IPS-15b (cell line): Measurements from ENCODE around the gene RGS16.

Experiments
- H3K27me3 ChIP-seq: one replicate; pipeline ENCODE4 v1.6.1; 2013; ENCODE audit warnings: low read length; ENCODE audit not compliant: control insufficient read depth, insufficient read depth
- H3K36me3 ChIP-seq: one replicate; pipeline ENCODE4 v1.6.1; 2013; ENCODE audit warnings: low read length; ENCODE audit not compliant: control insufficient read depth, insufficient read depth
- H3K4me1 ChIP-seq: one replicate; pipeline ENCODE4 v1.6.1; 2013; ENCODE audit warnings: mild to moderate bottlenecking, low read length; ENCODE audit not compliant: control insufficient read depth, insufficient read depth
- H3K4me3 ChIP-seq: one replicate; pipeline ENCODE4 v1.5.1; 2013; ENCODE audit warnings: low read depth, low read length
- H3K9ac ChIP-seq: one replicate; pipeline ENCODE4 v1.6.1; 2013; ENCODE audit warnings: low read depth, mild to moderate bottlenecking, low read length
- H3K9me3 ChIP-seq: one replicate; pipeline ENCODE4 v1.6.1; 2013; ENCODE audit warnings: mild to moderate bottlenecking, low read length; ENCODE audit not compliant: control insufficient read depth, insufficient read depth

Gene RGS16, protein sequence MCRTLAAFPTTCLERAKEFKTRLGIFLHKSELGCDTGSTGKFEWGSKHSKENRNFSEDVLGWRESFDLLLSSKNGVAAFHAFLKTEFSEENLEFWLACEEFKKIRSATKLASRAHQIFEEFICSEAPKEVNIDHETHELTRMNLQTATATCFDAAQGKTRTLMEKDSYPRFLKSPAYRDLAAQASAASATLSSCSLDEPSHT

GRCh38 chr1:182604175-182605164, at the start of gene RGS16:
Gene RGS16, minus strand, starts transcription at chr1:182604389. Its CDS starts 130 bp downstream, at chr1:182604259.
- H3K4me1 ChIP-seq, result peaks cover 11% of the 10 kb centered on the region
- peak within 1 kb of the TSS; percentile 69 for H3K4me3 ChIP-seq
- H3K9ac ChIP-seq, result peak within 1 kb of the TSS; percentile 58
- H3K9me3 ChIP-seq, result no peaks in the 10 kb centered on the region
- H3K36me3 ChIP-seq, result peaks cover 16% of the 10 kb centered on the region
- peaks cover 57% of the 10 kb centered on the region for H3K27me3 ChIP-seq

DNA sequence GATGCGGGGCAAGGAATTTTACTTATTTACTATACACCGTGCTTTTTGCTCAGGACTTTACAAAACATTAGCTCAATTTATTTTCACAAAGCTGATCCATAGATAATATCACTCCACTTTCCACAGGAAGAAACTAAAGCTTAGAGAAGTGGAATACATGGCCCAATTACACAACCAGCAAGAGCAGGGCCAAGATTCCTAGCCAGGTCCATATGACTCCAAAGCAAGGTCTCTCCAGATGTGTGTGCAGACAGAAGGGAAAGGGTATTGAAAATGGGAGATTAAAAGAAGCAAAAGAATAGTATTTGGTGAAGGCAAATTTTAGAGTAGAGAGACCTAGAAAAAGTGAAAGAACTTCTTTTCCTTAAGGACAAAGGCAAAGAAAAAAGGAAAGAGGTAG, 49.8 kb upstream of the RGS16 start:
- Histone ChIP-seq H3K9me3 (no peaks in the 10 kb centered on the region), H3K4me3 (no peak overlapping the region)

DNA sequence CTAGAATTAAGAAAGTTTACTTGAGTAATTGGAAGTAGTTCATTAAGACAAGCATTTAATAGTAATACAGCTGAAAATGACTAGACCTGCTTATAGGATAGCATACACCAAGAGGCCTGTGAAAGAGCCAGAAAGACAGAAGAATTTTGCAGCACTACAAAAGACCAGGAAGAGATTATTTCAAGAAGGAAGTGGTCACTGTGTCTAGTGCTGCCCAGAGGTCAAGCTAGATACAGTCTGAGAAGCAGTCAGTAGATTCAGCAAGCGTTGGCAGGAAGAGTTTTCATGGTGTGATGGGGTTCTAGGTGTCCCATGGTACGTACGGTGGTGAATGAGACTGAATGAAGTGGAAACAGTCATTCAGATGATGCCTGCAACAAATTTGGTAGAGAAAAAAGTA, 48.7 kb upstream of the RGS16 start:
- H3K4me3 ChIP-seq, result no peak overlapping the region
- H3K9me3 ChIP-seq, result no peaks in the 10 kb centered on the region
- no peaks in the 10 kb centered on the region for H3K27me3 ChIP-seq
- H3K4me1 ChIP-seq, result no peaks in the 10 kb centered on the region
- no peaks in the 10 kb centered on the region for H3K36me3 ChIP-seq
- H3K9ac ChIP-seq, result no peak overlapping the region

More for the DNA sequence above, 49.8 kb upstream of the RGS16 start:
- Histone ChIP-seq H3K9ac (no peak overlapping the region), H3K27me3 (no peaks in the 10 kb centered on the region), H3K36me3 (no peaks in the 10 kb centered on the region), H3K4me1 (no peaks in the 10 kb centered on the region)

DNA sequence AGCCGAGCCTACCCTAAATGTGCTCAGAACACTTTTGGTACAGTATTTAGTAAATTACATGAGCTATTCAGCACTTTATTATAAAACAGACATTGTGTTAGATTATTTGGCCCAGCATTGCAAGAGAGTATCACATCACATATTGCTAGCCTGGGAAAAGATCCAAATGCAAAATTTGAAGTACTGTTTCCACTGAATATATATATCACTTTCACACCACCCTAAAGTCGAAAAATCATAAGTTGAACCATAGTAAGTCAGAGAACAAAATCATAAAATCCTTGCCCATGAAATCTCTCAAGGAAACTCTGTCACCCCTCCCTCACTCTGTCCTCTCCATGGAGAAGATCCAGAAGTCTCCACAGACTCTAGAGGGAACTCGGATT, 47.1 kb upstream of the RGS16 start:
- Histone ChIP-seq H3K9ac (no peak overlapping the region), H3K36me3 (no peaks in the 10 kb centered on the region), H3K9me3 (no peaks in the 10 kb centered on the region), H3K4me1 (no peaks in the 10 kb centered on the region), H3K27me3 (no peaks in the 10 kb centered on the region), H3K4me3 (no peak overlapping the region)

DNA sequence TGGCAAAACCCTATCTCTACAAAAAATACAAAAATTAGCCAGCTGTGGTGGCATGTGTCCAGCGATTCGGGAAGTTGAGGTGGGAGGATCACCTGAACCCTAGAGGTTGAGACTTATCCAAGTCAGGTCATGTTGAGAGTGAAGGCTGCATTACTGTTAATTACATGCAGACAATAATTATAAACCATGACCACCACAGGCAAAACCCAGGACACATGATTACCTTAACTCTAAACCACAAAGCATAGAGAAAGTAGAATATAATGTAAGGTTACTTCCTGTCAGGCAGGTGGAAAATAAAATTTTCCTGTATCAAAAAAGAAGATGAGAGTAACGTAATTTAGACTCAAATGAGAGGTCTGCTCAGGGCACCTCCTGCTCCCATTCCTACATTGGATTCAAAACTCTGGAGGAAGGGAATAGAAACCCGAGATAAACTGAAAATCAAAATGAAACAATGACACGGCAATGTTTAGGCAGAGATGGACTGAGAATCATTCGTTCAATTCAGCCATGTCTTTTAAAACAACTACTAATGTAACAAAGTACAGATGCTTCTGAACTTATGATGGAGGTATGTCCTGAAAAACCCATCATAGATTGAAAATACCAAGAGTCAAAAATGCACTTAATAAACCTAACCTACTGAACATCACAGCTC, 46.6 kb upstream of the RGS16 start:
- Histone ChIP-seq H3K9me3 (no peaks in the 10 kb centered on the region), H3K4me3 (no peak overlapping the region), H3K4me1 (no peaks in the 10 kb centered on the region), H3K36me3 (no peaks in the 10 kb centered on the region), H3K27me3 (no peaks in the 10 kb centered on the region), H3K9ac (no peak overlapping the region)

DNA sequence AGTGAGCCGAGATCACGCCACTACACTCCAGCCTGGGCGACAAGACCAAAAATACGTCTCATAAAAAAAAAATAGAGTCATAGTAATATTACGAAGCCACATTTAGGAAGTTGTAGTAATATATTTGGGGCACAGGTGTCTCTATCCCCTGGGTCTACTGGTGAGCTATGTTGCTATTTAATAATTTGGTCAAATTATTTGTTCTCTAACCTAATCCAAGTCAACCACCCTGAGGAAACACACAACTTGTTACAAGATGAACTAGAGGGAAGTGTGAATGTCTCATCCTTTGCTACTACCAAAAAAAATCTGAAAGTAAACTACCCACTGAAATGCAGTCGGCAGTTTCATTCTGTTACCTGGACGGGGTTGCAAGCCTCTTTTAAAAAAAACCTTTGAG, 44.9 kb upstream of the RGS16 start:
- Histone ChIP-seq H3K4me1 (no peaks in the 10 kb centered on the region), H3K36me3 (no peaks in the 10 kb centered on the region), H3K9ac (no peak overlapping the region), H3K9me3 (no peaks in the 10 kb centered on the region), H3K27me3 (no peaks in the 10 kb centered on the region), H3K4me3 (no peak overlapping the region)

DNA sequence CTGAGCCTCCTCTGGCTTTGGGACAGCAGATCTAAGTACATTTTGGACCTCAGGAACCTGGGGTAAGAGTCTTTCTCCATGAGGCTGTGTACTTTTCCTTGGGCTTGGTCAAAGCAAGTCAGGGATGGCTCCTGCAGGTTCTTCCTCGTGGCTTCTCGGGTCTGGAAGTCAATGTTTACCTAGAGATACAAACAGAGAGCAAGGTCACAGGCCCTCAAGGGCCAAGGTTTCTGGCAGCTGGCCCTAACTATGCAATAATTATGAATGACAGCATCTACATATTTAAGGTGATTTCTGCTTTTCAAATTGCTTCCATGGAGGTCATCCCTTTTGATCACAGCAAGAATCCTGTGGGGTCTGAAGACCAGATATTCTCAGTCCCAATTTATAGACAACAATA, 42.5 kb upstream of the RGS16 start:
- Histone ChIP-seq H3K4me3 (no peak overlapping the region), H3K36me3 (no peaks in the 10 kb centered on the region), H3K27me3 (no peaks in the 10 kb centered on the region), H3K4me1 (no peaks in the 10 kb centered on the region), H3K9me3 (no peaks in the 10 kb centered on the region), H3K9ac (no peak overlapping the region)

GRCh38 chr1:182644886-182645285, 40.7 kb upstream of the RGS16 start:
- Histone ChIP-seq H3K4me3 (no peak overlapping the region), H3K9ac (no peak overlapping the region), H3K4me1 (no peaks in the 10 kb centered on the region), H3K9me3 (no peaks in the 10 kb centered on the region), H3K27me3 (no peaks in the 10 kb centered on the region), H3K36me3 (no peaks in the 10 kb centered on the region)

DNA sequence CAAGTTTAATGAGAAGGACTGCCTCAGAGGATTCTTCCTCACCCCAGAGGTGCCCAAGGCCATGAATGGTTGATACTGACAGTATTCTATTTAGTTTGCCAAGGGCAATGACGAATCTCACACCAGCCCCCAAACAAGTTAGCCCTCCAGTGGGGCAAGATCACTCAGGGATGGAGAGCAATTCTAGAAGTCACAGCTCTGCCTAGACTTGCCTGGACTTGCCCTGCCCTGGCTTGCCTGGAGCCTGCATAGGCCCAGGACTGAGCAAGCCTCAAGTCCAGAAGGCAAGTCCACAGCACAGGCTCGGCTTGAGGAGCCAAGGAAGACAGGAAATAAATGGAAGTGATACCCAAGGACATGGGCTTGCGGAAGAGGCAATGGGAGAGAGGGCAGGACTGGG, 39.5 kb upstream of the RGS16 start:
- H3K4me3 ChIP-seq, result no peak overlapping the region
- H3K9me3 ChIP-seq, result no peaks in the 10 kb centered on the region
- no peaks in the 10 kb centered on the region for H3K36me3 ChIP-seq
- no peaks in the 10 kb centered on the region for H3K4me1 ChIP-seq
- no peaks in the 10 kb centered on the region for H3K27me3 ChIP-seq
- H3K9ac ChIP-seq, result no peak overlapping the region

DNA sequence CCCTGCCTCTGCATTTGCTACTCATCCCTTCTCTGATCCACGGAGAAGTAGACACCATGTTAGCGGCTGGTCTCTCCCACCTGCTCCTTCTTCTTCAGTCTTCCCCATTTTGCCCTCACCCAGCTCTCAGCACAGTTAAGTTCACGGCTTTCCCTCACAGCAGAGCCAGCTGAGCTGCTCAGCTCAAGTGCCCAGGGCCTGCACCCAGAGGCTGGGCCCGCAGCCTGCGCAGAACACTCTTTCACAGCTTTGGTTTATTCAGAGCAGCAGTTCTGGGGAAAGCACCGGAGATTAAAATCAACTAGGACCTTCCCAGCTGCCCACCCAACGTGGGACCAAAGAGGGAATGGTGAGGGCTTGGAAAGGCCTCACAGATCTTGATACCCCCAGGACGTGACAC, 38.3 kb upstream of the RGS16 start:
- no peak overlapping the region for H3K9ac ChIP-seq
- H3K9me3 ChIP-seq, result no peaks in the 10 kb centered on the region

DNA sequence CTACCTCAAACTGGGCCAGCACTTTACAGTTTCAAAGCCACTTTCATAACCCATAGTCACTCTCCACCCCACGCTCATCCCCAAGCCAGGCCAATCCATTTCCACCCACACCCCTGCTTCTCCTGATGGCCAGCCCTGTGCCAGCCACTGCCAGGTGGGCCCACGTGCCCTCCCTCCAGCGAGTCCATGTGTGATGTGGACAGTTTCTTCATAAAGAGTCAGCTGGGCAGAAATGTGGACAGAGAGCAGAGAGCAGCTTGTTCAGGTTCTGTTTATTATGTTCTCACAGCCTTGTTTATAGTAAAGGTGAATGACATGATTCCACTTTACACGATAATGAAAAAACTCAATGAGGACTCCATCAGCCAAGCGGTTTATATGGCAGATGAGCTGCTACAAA, 37.4 kb upstream of the RGS16 start:
- H3K9ac ChIP-seq, result no peak overlapping the region
- no peaks in the 10 kb centered on the region for H3K36me3 ChIP-seq
- H3K9me3 ChIP-seq, result no peaks in the 10 kb centered on the region
- no peaks in the 10 kb centered on the region for H3K27me3 ChIP-seq
- H3K4me1 ChIP-seq, result no peaks in the 10 kb centered on the region
- H3K4me3 ChIP-seq, result no peak overlapping the region

More for the DNA sequence above, 38.3 kb upstream of the RGS16 start:
- no peaks in the 10 kb centered on the region for H3K27me3 ChIP-seq
- H3K4me3 ChIP-seq, result no peak overlapping the region
- no peaks in the 10 kb centered on the region for H3K4me1 ChIP-seq
- no peaks in the 10 kb centered on the region for H3K36me3 ChIP-seq
